Peyer's patch (tissue), 4 donors: ENCODE results near the gene MTHFSD.

Experiments used
- CTCF ChIP-seq, 6 experiments: fragments of 450-650 bp in 4 of 6; fragments of 200-600 bp in 2 of 6; sonication (generic) in 1 of 6; IDR thresholded peaks; one replicate each; pipeline ENCODE4 v1.5.1; 2017 to 2019; ENCODE audit warnings: antibody characterized with exemption in 6 of 6, mild to moderate bottlenecking in 3 of 6, moderate library complexity in 1 of 6
- POLR2A ChIP-seq, 2 donors: fragments of 450-650 bp; IDR thresholded peaks; one replicate each; pipeline ENCODE4 v1.5.1; 2017; ENCODE audit warnings: antibody characterized with exemption in 2 of 2, mild to moderate bottlenecking in 2 of 2, moderate library complexity in 2 of 2

- TF ChIP-seq CTCF (IDR thresholded peaks at IDR 0.05): no peak
- TF ChIP-seq POLR2A (IDR thresholded peaks at IDR 0.05): no peak
Observed at GRCh38 chr16:86575095-86575685, 20.2 kb upstream of the MTHFSD start.
